Neural cell (in vitro differentiated cells): Measurements from ENCODE around the gene SAMD4B. TPM values are rescaled to one million over a fixed set of nuclear protein-coding genes. Genes with fewer than 3 reads are reported as not detected.
"Not testable (repeated sequence)": the region's sequence is repeated elsewhere in the genome, so short reads cannot be mapped to it uniquely, and the experiment has no call there.

Source experiments
- H2AFZ ChIP-seq: fragments of 200-600, 300-800 bp; sonication (generic), shearing (Covaris generic); 2 replicates; pipeline ENCODE4 v1.6.0; 2014; ENCODE audit warnings: low read depth, mild to moderate bottlenecking, antibody characterized with exemption, low read length, moderate library complexity
- H3F3A ChIP-seq: fragments of 200-600 bp; shearing (Covaris generic); 2 replicates; pipeline ENCODE4 v1.6.1; 2016; ENCODE audit warnings: mild to moderate bottlenecking, moderate library complexity, mixed read lengths, antibody characterized with exemption, low read length; ENCODE audit not compliant: insufficient read depth, poor library complexity, severe bottlenecking
- H3K27ac ChIP-seq: fragments of 200-600, 300-800 bp; sonication (generic), shearing (Covaris generic); 2 replicates; pipeline ENCODE4 v1.5.1; 2014; ENCODE audit warnings: mild to moderate bottlenecking, low read length, moderate library complexity
- H3K27me3 ChIP-seq: fragments of 300-800, 200-600 bp; sonication (generic), shearing (Covaris generic); 2 replicates; pipeline ENCODE4 v1.6.0; 2014; ENCODE audit warnings: mild to moderate bottlenecking, low read depth, low read length, moderate library complexity; ENCODE audit not compliant: insufficient read depth
- H3K36me3 ChIP-seq: fragments of 300-800, 200-600 bp; sonication (generic), shearing (Covaris generic); 2 replicates; pipeline ENCODE4 v1.5.1; 2014; ENCODE audit warnings: mild to moderate bottlenecking, antibody characterized with exemption, low read length, moderate library complexity; ENCODE audit not compliant: insufficient read depth
- H3K4me2 ChIP-seq: fragments of 300-800, 200-600 bp; sonication (generic), shearing (Covaris generic); 2 replicates; pipeline ENCODE4 v1.6.0; 2014; ENCODE audit warnings: mild to moderate bottlenecking, low read length
- H3K4me3 ChIP-seq: fragments of 300-800, 200-600 bp; sonication (generic), shearing (Covaris generic); 2 replicates; pipeline ENCODE4 v1.5.1; 2014; ENCODE audit warnings: mild to moderate bottlenecking, low read length, moderate library complexity
- H3K79me2 ChIP-seq: fragments of 200-600 bp; shearing (Covaris generic); replicated peaks from 2 replicates; pipeline ENCODE4 v1.6.0; 2014; ENCODE audit warnings: mild to moderate bottlenecking, low read length, moderate library complexity; ENCODE audit not compliant: insufficient read depth
- H3K9ac ChIP-seq: fragments of 300-800, 200-600 bp; sonication (generic), shearing (Covaris generic); 2 replicates; pipeline ENCODE4 v1.6.1; 2016; ENCODE audit warnings: mild to moderate bottlenecking, low read length, mixed read lengths
- H3K9me2 ChIP-seq: fragments of 200-600 bp; shearing (Covaris generic); 2 replicates; pipeline ENCODE4 v1.6.1; 2016; ENCODE audit warnings: mild to moderate bottlenecking, low read length, mixed read lengths; ENCODE audit not compliant: insufficient read depth
- H3K9me3 ChIP-seq: fragments of 200-600, 300-800 bp; sonication (generic), shearing (Covaris generic); 2 replicates; pipeline ENCODE4 v1.6.1; 2016; ENCODE audit warnings: mild to moderate bottlenecking, mixed run types, low read length, moderate library complexity, mixed read lengths
- H4K20me1 ChIP-seq: fragments of 200-600 bp; shearing (Covaris generic); 2 replicates; pipeline ENCODE4 v1.6.1; 2016; ENCODE audit warnings: mild to moderate bottlenecking, mixed run types; ENCODE audit not compliant: insufficient read depth
- EP300 ChIP-seq: fragments of 450-650 bp; conservative IDR thresholded peaks from 2 replicates; pipeline ENCODE4 v1.6.1; 2014; ENCODE audit warnings: antibody characterized with exemption, mild to moderate bottlenecking, moderate library complexity; ENCODE audit not compliant: poor library complexity, severe bottlenecking
- EZH2 ChIP-seq: fragments of 200-600, 300-800 bp; shearing (Covaris generic), sonication (generic); IDR thresholded peaks from 2 replicates; pipeline ENCODE4 v1.6.1; 2014; ENCODE audit warnings: antibody characterized with exemption, low read length, borderline replicate concordance, mild to moderate bottlenecking; ENCODE audit not compliant: insufficient read depth, poor library complexity, severe bottlenecking
- MXI1 ChIP-seq: fragments of 450-650 bp; conservative IDR thresholded peaks from 2 replicates; pipeline ENCODE4 v1.6.1; 2014; ENCODE audit warnings: antibody characterized with exemption, mild to moderate bottlenecking; ENCODE audit not compliant: poor library complexity, severe bottlenecking
- POLR2AphosphoS5 ChIP-seq: IDR thresholded peaks from 2 replicates; pipeline ENCODE4 v1.6.1; 2012
- RAD21 ChIP-seq: fragments of 450-650 bp; conservative IDR thresholded peaks from 2 replicates; pipeline ENCODE4 v1.6.1; 2014; ENCODE audit warnings: antibody characterized with exemption, mild to moderate bottlenecking, moderate library complexity
- SMC3 ChIP-seq: fragments of 450-650 bp; conservative IDR thresholded peaks from 2 replicates; pipeline ENCODE4 v1.6.1; 2014; ENCODE audit warnings: antibody characterized with exemption, mild to moderate bottlenecking, moderate library complexity; ENCODE audit not compliant: poor library complexity
- TAF1 ChIP-seq: IDR thresholded peaks from 2 replicates; pipeline ENCODE4 v1.6.1; 2012; ENCODE audit warnings: low read depth
- polyA plus RNA-seq: library from polyadenylated mRNA; depleted of rRNA; stranded (reverse); fragments of >200 nt; gene quantifications from 2 replicates; pipeline ENCODE4 v1.2.3, GENCODE V29; 2014
- TF ChIP-seq, protein P1 (sequence below): fragments of 450-650 bp; IDR thresholded peaks from 2 replicates; pipeline ENCODE4 v1.5.1; 2014; ENCODE audit warnings: antibody characterized with exemption, mild to moderate bottlenecking, moderate library complexity; ENCODE audit not compliant: poor library complexity, severe bottlenecking
- TF ChIP-seq, protein P2 (sequence below): IDR thresholded peaks from 2 replicates; pipeline ENCODE4 v1.6.1; 2012; ENCODE audit warnings: borderline replicate concordance

The SAMD4B gene
- polyA plus RNA-seq, 1 donor from 2014 or later = 19.3 TPM

DNA sequence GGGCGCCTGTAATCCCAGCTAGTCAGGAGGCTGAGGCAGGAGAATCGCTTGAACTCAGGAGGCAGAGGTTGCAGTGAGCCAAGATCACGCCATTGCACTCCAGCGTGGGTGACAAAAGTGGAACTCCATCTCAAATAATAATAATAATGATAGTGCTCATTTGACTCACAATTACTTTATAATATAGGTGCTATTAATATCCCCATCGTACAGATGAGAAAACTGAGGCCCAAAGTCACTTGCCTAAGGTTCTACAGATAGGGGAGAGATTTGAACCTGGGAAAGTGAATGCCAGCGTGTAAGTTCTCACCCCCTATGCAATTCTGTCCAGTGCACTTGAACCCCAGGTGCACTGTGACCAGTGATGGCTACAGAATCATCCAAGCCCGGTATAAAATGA is 12.3 kb upstream of the SAMD4B start:
- TF ChIP-seq EZH2 (no peak), MXI1 (no peak)
- TF ChIP-seq, protein P1, sequence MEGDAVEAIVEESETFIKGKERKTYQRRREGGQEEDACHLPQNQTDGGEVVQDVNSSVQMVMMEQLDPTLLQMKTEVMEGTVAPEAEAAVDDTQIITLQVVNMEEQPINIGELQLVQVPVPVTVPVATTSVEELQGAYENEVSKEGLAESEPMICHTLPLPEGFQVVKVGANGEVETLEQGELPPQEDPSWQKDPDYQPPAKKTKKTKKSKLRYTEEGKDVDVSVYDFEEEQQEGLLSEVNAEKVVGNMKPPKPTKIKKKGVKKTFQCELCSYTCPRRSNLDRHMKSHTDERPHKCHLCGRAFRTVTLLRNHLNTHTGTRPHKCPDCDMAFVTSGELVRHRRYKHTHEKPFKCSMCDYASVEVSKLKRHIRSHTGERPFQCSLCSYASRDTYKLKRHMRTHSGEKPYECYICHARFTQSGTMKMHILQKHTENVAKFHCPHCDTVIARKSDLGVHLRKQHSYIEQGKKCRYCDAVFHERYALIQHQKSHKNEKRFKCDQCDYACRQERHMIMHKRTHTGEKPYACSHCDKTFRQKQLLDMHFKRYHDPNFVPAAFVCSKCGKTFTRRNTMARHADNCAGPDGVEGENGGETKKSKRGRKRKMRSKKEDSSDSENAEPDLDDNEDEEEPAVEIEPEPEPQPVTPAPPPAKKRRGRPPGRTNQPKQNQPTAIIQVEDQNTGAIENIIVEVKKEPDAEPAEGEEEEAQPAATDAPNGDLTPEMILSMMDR = no peak
- Histone ChIP-seq H3K4me3 (no peak overlapping the region), H3K4me2 (no peak overlapping the region), H3K9me3 (no peaks in the 10 kb centered on the region), H3K27me3 (no peaks in the 10 kb centered on the region), H3K79me2 (no peaks in the 10 kb centered on the region), H4K20me1 (no peaks in the 10 kb centered on the region), H2AFZ (no peak overlapping the region), H3K9ac (no peak overlapping the region), H3F3A (no peaks in the 10 kb centered on the region), H3K36me3 (no peaks in the 10 kb centered on the region), H3K9me2 (no peaks in the 10 kb centered on the region), H3K27ac (no peak overlapping the region)

DNA sequence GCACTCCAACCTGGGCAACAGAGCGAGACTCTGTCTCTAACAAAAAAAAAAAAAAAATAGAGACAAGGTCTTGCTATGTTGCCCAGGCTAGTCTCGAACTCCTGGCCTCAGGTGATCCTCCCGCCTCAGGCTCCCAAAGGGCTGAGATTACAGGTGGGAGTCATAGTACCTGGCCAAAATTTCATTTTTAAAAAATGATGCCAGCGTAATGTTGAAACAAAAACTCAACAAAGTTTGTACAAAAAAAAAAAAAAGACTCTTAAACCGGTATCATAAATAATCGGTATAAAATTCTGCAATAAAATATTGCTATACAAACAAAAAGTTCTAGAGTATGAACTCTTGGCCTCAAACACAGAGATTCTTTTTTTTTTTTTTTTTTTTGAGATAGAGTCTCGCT is 9.9 kb upstream of the SAMD4B start:
- no peaks in the 10 kb centered on the region for H3K9me3 ChIP-seq
- H4K20me1 ChIP-seq = no peaks in the 10 kb centered on the region
- no peaks in the 10 kb centered on the region for H3K79me2 ChIP-seq
- no peak overlapping the region for H3K9ac ChIP-seq
- H3K27me3 ChIP-seq = no peaks in the 10 kb centered on the region
- no peaks in the 10 kb centered on the region for H3F3A ChIP-seq
- H3K4me3 ChIP-seq = no peak overlapping the region
- H2AFZ ChIP-seq = no peak overlapping the region
- TF ChIP-seq RAD21 = no peak
- TF ChIP-seq, protein P1 = no peak
- TF ChIP-seq SMC3 = no peak
- TF ChIP-seq, protein P2, sequence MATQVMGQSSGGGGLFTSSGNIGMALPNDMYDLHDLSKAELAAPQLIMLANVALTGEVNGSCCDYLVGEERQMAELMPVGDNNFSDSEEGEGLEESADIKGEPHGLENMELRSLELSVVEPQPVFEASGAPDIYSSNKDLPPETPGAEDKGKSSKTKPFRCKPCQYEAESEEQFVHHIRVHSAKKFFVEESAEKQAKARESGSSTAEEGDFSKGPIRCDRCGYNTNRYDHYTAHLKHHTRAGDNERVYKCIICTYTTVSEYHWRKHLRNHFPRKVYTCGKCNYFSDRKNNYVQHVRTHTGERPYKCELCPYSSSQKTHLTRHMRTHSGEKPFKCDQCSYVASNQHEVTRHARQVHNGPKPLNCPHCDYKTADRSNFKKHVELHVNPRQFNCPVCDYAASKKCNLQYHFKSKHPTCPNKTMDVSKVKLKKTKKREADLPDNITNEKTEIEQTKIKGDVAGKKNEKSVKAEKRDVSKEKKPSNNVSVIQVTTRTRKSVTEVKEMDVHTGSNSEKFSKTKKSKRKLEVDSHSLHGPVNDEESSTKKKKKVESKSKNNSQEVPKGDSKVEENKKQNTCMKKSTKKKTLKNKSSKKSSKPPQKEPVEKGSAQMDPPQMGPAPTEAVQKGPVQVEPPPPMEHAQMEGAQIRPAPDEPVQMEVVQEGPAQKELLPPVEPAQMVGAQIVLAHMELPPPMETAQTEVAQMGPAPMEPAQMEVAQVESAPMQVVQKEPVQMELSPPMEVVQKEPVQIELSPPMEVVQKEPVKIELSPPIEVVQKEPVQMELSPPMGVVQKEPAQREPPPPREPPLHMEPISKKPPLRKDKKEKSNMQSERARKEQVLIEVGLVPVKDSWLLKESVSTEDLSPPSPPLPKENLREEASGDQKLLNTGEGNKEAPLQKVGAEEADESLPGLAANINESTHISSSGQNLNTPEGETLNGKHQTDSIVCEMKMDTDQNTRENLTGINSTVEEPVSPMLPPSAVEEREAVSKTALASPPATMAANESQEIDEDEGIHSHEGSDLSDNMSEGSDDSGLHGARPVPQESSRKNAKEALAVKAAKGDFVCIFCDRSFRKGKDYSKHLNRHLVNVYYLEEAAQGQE = no peak
- TF ChIP-seq EP300 = no peak
- TF ChIP-seq POLR2AphosphoS5 = no peak
- no peak for TF ChIP-seq EZH2
- no peak for TF ChIP-seq TAF1
- TF ChIP-seq MXI1 = no peak
- no peak overlapping the region for H3K4me2 ChIP-seq
- no peaks in the 10 kb centered on the region for H3K9me2 ChIP-seq
- no peak overlapping the region for H3K27ac ChIP-seq
- H3K36me3 ChIP-seq = no peaks in the 10 kb centered on the region

- not testable (repeated sequence) for H3K27ac ChIP-seq, H3K9me2 ChIP-seq, H2AFZ ChIP-seq
These were observed 9.5 kb upstream of the SAMD4B start for GRCh38 chr19:39332738-39333137.

More at GRCh38 chr19:39332738-39333137, 9.5 kb upstream of the SAMD4B start:
- H3K27me3 ChIP-seq, H3K79me2 ChIP-seq, H3K36me3 ChIP-seq, H3K9ac ChIP-seq, H3F3A ChIP-seq, H3K9me3 ChIP-seq, H3K4me3 ChIP-seq, H4K20me1 ChIP-seq, H3K4me2 ChIP-seq: not testable (repeated sequence)
